HCT116 (cell line): ENCODE data around the gene ZNG1F. TPM values are rescaled to one million over a fixed set of nuclear protein-coding genes. Genes with fewer than 3 reads are reported as not detected.
"Not testable (repeated sequence)": the region's sequence is repeated elsewhere in the genome, so short reads cannot be mapped to it uniquely, and the experiment has no call there.

Experiments
- ATAC-seq: fragments of 200-7000 bp; cut with Tn5 transposase; 2 replicates; pipeline ENCODE4 v1.9.1; 2020; ENCODE audit warnings: mild to moderate bottlenecking, moderate library complexity
- BruUV-seq: library from RNA; stranded (reverse); fragments of 400-500 nt; replicated peaks from 2 replicates; lab custom pipeline; 2021; lab: Mats Ljungman, UMichigan
- CTCF ChIA-PET: fragments of 300-600 bp; sonication (Branson Sonifier 250); formaldehyde crosslinking; loops from one replicate; lab custom pipeline; 2021; ENCODE audit warnings: antibody characterized with exemption; lab: Charles Lee
- POLR2A ChIA-PET: fragments of 300-600, 350-600 bp; sonication (Branson Sonifier 250); formaldehyde crosslinking; loops from one replicate; lab custom pipeline; 2021; ENCODE audit warnings: antibody characterized with exemption; lab: Charles Lee
- RAD21 ChIA-PET, 2 experiments: fragments of 300-600 bp; sonication (Branson Sonifier 250); formaldehyde crosslinking; loops; one replicate each; lab custom pipeline; 2023; ENCODE audit warnings: low total read pairs in 2 of 2; ENCODE audit not compliant: uncharacterized antibody in 2 of 2, unreplicated experiment in 2 of 2, low non-redundant PET in 1 of 2; lab: Charles Lee
- DNase-seq: peaks from one replicate; pipeline ENCODE4 v3.0.0-alpha.2; 2010; ENCODE audit warnings: low read depth, low spot score
- H2AFZ ChIP-seq: fragments of 200-600 bp; shearing (Covaris generic), sonication (generic); 2 replicates; pipeline ENCODE4 v1.6.1; 2017; ENCODE audit warnings: low read depth, mixed run types, mixed read lengths, antibody characterized with exemption, low read length; ENCODE audit not compliant: poor library complexity, severe bottlenecking
- H3K27ac ChIP-seq: 2 replicates; pipeline ENCODE4 v1.5.1; 2012; ENCODE audit warnings: low read depth, low read length
- H3K27me3 ChIP-seq: fragments of 200-600 bp; sonication (generic); 2 replicates; pipeline ENCODE4 v1.6.1; 2016; ENCODE audit warnings: mixed run types, low read length, mixed read lengths; ENCODE audit not compliant: insufficient read depth
- H3K36me3 ChIP-seq, 2 experiments: fragments of 200-500 bp in 1 of 2; fragments of 200-600 bp in 1 of 2; sonication (Bioruptor generic) in 1 of 2; sonication (generic) in 1 of 2; 2 replicates each; pipeline versions ENCODE4 v1.5.1 to v1.6.1; 2014 to 2016; ENCODE audit warnings: low read length in 2 of 2, inconsistent platforms in 1 of 2, mixed read lengths in 1 of 2, mixed run types in 1 of 2; ENCODE audit not compliant: insufficient read depth in 2 of 2, control insufficient read depth in 1 of 2
- H3K4me1 ChIP-seq, 2 experiments: fragments of 200-600 bp in 1 of 2; sonication (generic) in 1 of 2; 2 replicates each; pipeline versions ENCODE4 v1.5.1 to v1.6.1; 2012 to 2017; ENCODE audit warnings: low read length in 2 of 2, inconsistent platforms in 1 of 2, mild to moderate bottlenecking in 1 of 2, mixed read lengths in 1 of 2, mixed run types in 1 of 2, moderate library complexity in 1 of 2; ENCODE audit not compliant: insufficient read depth in 2 of 2, control insufficient read depth in 1 of 2
- H3K4me2 ChIP-seq: fragments of 200-600 bp; sonication (generic); 2 replicates; pipeline ENCODE4 v1.6.1; 2017; ENCODE audit warnings: mixed run types, low read length, mixed read lengths
- H3K4me3 ChIP-seq, 2 experiments: fragments of 200-600 bp in 1 of 2; sonication (generic) in 1 of 2; replicated peaks in 1 of 2; 2 replicates each; pipeline ENCODE4 v1.5.1; 2011 to 2016; ENCODE audit warnings: low read length in 2 of 2, control low read depth in 1 of 2, low read depth in 1 of 2, mild to moderate bottlenecking in 1 of 2, mixed read lengths in 1 of 2, mixed run types in 1 of 2
- H3K79me2 ChIP-seq: fragments of 200-600 bp; sonication (generic); 2 replicates; pipeline ENCODE4 v1.6.1; 2017; ENCODE audit warnings: mild to moderate bottlenecking, mixed run types, low read length, moderate library complexity, mixed read lengths; ENCODE audit not compliant: insufficient read depth
- H3K9ac ChIP-seq: fragments of 200-600 bp; sonication (generic); 2 replicates; pipeline ENCODE4 v1.6.1; 2016; ENCODE audit warnings: low read length, mixed read lengths
- H3K9me2 ChIP-seq: fragments of 200-600 bp; sonication (generic), shearing (Covaris generic); 2 replicates; pipeline ENCODE4 v1.6.1; 2017; ENCODE audit warnings: mixed run types, mild to moderate bottlenecking, moderate library complexity; ENCODE audit not compliant: insufficient read depth
- H3K9me3 ChIP-seq, 2 experiments: fragments of 200-500 bp in 1 of 2; fragments of 200-600 bp in 1 of 2; sonication (Bioruptor generic) in 1 of 2; sonication (generic) in 1 of 2; 2 replicates each; pipeline ENCODE4 v1.6.1; 2014 to 2017; ENCODE audit warnings: low read length in 2 of 2, mixed read lengths in 2 of 2, inconsistent platforms in 1 of 2, low read depth in 1 of 2, mild to moderate bottlenecking in 1 of 2, mixed run types in 1 of 2, moderate library complexity in 1 of 2; ENCODE audit not compliant: control insufficient read depth in 1 of 2, insufficient read depth in 1 of 2
- H4K20me1 ChIP-seq: fragments of 200-600 bp; sonication (generic), shearing (Covaris generic); 2 replicates; pipeline ENCODE4 v1.6.1; 2017; ENCODE audit warnings: mixed run types, mild to moderate bottlenecking, moderate library complexity; ENCODE audit not compliant: insufficient read depth
- intact Hi-C: fragments of 100-400 bp; cut with micrococcal nuclease; formaldehyde crosslinking; loops from 2 replicates; pipeline ENCODE4 v1.10.0; 2022
- total RNA-seq: library from RNA; stranded (reverse); gene quantifications from one replicate; pipeline ENCODE4 v1.2.1, GENCODE V29; 2021; ENCODE audit not compliant: unreplicated experiment

The ZNG1F gene
- total RNA-seq, 1 experiment from 2014 or later: 17.1 TPM

- intact Hi-C loops, BruUV-seq, H3K9ac ChIP-seq, H3K9me2 ChIP-seq, CTCF ChIA-PET, H3K79me2 ChIP-seq, H3K27me3 ChIP-seq, H3K4me3 ChIP-seq, H3K4me2 ChIP-seq, POLR2A ChIA-PET, ATAC-seq, H3K4me1 ChIP-seq, H3K36me3 ChIP-seq, H2AFZ ChIP-seq, H4K20me1 ChIP-seq, DNase-seq, H3K9me3 ChIP-seq, H3K27ac ChIP-seq, RAD21 ChIA-PET: not testable (repeated sequence)
Measured at GRCh38 chr9:41100508-41100907, 88.6 kb downstream of the ZNG1F start.

GRCh38 chr9:41098759-41099158 is 90.4 kb downstream of the ZNG1F start:
- POLR2A ChIA-PET, H4K20me1 ChIP-seq, H3K4me1 ChIP-seq, H3K9ac ChIP-seq, CTCF ChIA-PET, DNase-seq, H3K27me3 ChIP-seq, ATAC-seq, BruUV-seq, intact Hi-C loops, H3K79me2 ChIP-seq, H3K36me3 ChIP-seq, H3K27ac ChIP-seq, RAD21 ChIA-PET, H3K9me2 ChIP-seq, H3K4me3 ChIP-seq, H3K9me3 ChIP-seq, H3K4me2 ChIP-seq, H2AFZ ChIP-seq: not testable (repeated sequence)

- H3K4me3 ChIP-seq, H4K20me1 ChIP-seq, POLR2A ChIA-PET, DNase-seq, H3K27ac ChIP-seq, H3K9me2 ChIP-seq, H3K36me3 ChIP-seq, H3K27me3 ChIP-seq, CTCF ChIA-PET, H3K4me2 ChIP-seq, H2AFZ ChIP-seq, RAD21 ChIA-PET, ATAC-seq, intact Hi-C loops, H3K9me3 ChIP-seq, H3K79me2 ChIP-seq, H3K9ac ChIP-seq, BruUV-seq, H3K4me1 ChIP-seq: not testable (repeated sequence)
Measured at GRCh38 chr9:41095060-41095459, 94.1 kb downstream of the ZNG1F start.

DNA sequence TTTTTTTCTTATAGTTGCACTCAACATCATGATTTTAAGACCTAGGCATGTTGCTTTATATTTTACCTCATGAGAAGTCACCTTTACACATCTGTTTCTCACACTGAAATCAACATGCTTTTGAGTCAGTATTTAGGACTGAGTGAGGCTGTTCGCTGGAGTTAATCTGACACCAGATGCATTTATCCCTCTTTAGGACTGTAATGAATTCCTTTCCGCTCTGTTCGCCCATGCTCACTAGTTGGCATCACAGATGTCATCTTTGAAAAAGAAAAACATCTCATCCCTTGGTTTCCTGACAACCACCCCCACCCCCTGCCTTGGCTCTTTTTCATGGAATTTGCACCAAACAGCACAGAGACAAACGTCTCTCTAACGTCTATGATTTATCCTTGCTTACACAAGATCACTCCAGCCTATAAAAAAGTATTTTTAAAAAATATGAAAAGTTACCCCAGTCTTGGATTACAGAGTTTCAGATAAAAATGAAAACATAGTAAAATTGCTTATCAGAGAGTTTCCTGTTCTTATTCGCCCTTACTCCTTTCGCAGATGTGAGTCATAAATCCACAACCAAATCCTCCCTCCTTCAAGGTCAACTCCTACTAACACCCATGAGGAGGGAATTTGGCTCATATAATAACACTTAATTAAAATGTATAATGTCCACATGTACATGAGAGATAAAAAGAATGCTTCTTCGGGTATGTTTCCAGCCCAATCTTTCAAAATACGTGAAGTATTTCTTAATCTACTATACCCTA is 94.9 kb downstream of the ZNG1F start:
- RAD21 ChIA-PET, H3K36me3 ChIP-seq, H3K79me2 ChIP-seq, H3K9me2 ChIP-seq, ATAC-seq, CTCF ChIA-PET, POLR2A ChIA-PET, H2AFZ ChIP-seq, H3K27ac ChIP-seq, H3K4me3 ChIP-seq, H3K9ac ChIP-seq, H3K4me2 ChIP-seq, H3K9me3 ChIP-seq, BruUV-seq, H3K27me3 ChIP-seq, DNase-seq, intact Hi-C loops, H3K4me1 ChIP-seq, H4K20me1 ChIP-seq: not testable (repeated sequence)
